Measurements from ENCODE around the gene STRN4. TPM values are rescaled to one million over a fixed set of nuclear protein-coding genes. Genes with fewer than 3 reads are reported as not detected.

STRN4 gene
- total RNA-seq, 1 experiment from 2014 or later, result 143 TPM

- no peak overlapping the region for H3K27ac ChIP-seq (ENCODE audit: insufficient read length, low read depth, low read length)
- WGBS (ENCODE audit: extremely low coverage, insufficient read length, low lambda C conversion rate), result no CpG with 5 or more reads among the region's 17 CpGs
- no peak for DNase-seq
- TF ChIP-seq, protein P1, sequence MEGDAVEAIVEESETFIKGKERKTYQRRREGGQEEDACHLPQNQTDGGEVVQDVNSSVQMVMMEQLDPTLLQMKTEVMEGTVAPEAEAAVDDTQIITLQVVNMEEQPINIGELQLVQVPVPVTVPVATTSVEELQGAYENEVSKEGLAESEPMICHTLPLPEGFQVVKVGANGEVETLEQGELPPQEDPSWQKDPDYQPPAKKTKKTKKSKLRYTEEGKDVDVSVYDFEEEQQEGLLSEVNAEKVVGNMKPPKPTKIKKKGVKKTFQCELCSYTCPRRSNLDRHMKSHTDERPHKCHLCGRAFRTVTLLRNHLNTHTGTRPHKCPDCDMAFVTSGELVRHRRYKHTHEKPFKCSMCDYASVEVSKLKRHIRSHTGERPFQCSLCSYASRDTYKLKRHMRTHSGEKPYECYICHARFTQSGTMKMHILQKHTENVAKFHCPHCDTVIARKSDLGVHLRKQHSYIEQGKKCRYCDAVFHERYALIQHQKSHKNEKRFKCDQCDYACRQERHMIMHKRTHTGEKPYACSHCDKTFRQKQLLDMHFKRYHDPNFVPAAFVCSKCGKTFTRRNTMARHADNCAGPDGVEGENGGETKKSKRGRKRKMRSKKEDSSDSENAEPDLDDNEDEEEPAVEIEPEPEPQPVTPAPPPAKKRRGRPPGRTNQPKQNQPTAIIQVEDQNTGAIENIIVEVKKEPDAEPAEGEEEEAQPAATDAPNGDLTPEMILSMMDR (conservative IDR thresholded peaks at IDR 0.05), result no peak
- no peak overlapping the region for H4K91ac ChIP-seq (ENCODE audit: insufficient read length, low read depth, low read length)
- no peak overlapping the region for H2BK12ac ChIP-seq (ENCODE audit: insufficient read length, low read depth, low read length)
- no peak overlapping the region for H2BK20ac ChIP-seq (ENCODE audit: low read depth, low read length, poor library complexity, severe bottlenecking)
- H3K9me3 ChIP-seq (ENCODE audit: control insufficient read depth, low read depth, low read length), result no peaks in the 10 kb centered on the region
- no peak overlapping the region for H3K23ac ChIP-seq (ENCODE audit: insufficient read length, low read depth, low read length)
- no peak overlapping the region for H3K18ac ChIP-seq (ENCODE audit: insufficient read length, low read depth, low read length)
- no peaks in the 10 kb centered on the region for H3K27me3 ChIP-seq (ENCODE audit: insufficient read depth, low read length)
- Mint-ChIP-seq H3K9me3 (no peaks in the 10 kb centered on the region), H3K4me1 (peaks cover 18 to 22% of the 10 kb centered on the region in 2 experiments), H3K27ac (peak overlapping the region; percentile 22 to 55 (median 26); a peak in 4 of 7 replicates), H3K4me3 (no peak overlapping the region), H3K36me3 (ENCODE audit: insufficient read depth in 1 of 3, low read depth in 3 of 3) (peaks cover 37 to 63% (median 63%) of the 10 kb centered on the region in 3 experiments), H3K27me3 (ENCODE audit: low read depth) (no peaks in the 10 kb centered on the region; the same call in 1 of the 2 replicates)
- H3K14ac ChIP-seq (ENCODE audit: insufficient read depth, low read length), result no peak overlapping the region
- H3K79me1 ChIP-seq (ENCODE audit: insufficient read depth, low read depth, low read length, poor library complexity, severe bottlenecking), result no peaks in the 10 kb centered on the region
- no peak overlapping the region for H2BK15ac ChIP-seq (ENCODE audit: low read depth, low read length)
- H3K4me1 ChIP-seq (ENCODE audit: insufficient read depth, low read length), result no peaks in the 10 kb centered on the region; the same call in 1 of the 2 replicates
- peaks cover 6% of the 10 kb centered on the region for H3K23me2 ChIP-seq (ENCODE audit: insufficient read length, low read depth, low read length, poor library complexity, severe bottlenecking)
- no peaks in the 10 kb centered on the region for H4K20me1 ChIP-seq (ENCODE audit: control insufficient read depth, insufficient read depth, insufficient read length)
- H4K5ac ChIP-seq (ENCODE audit: insufficient read length, low read depth, low read length), result no peak overlapping the region
- no peak overlapping the region for H2AFZ ChIP-seq (ENCODE audit: low read length)
- no peak overlapping the region for H3K9ac ChIP-seq (ENCODE audit: extremely low read depth, insufficient read length, low read length)
- no peak overlapping the region for H3K56ac ChIP-seq (ENCODE audit: insufficient read length, low read depth, low read length)
- no peaks in the 10 kb centered on the region for H3K79me2 ChIP-seq (ENCODE audit: insufficient read depth, low read length)
- no peak overlapping the region for H2BK120ac ChIP-seq (ENCODE audit: low read depth, low read length, poor library complexity, severe bottlenecking)
- no peak overlapping the region for H3T11ph ChIP-seq (ENCODE audit: low read length)
- no peak overlapping the region for H4K8ac ChIP-seq (replicated peaks; ENCODE audit: insufficient read length, low read depth, low read length)
- H2BK5ac ChIP-seq (ENCODE audit: insufficient read length, low read length), result no peak overlapping the region
- no peak overlapping the region for H2AK5ac ChIP-seq (ENCODE audit: insufficient read length, low read length)
- no peak overlapping the region for H3K4ac ChIP-seq (ENCODE audit: low read depth, low read length)
- H3K4me2 ChIP-seq (ENCODE audit: insufficient read depth, insufficient read length, low read length), result no peak overlapping the region
Measured at GRCh38 chr19:46722004-46722380, 24.3 kb downstream of the STRN4 start.
